ENCODE measurements around the gene ANXA8. TPM values are rescaled to one million over a fixed set of nuclear protein-coding genes. Genes with fewer than 3 reads are reported as not detected.

ANXA8 gene
- total and polyA plus RNA-seq, 2 experiments from 2014 or later = not detected

GRCh38 chr10:47420305-47421056 lies 63.4 kb downstream of the ANXA8 start (continued):
- TF ChIP-seq ZNF462 (CRISPR knock-in tag; IDR thresholded peaks at IDR 0.05) = no peak

- H3K27me3 Mint-ChIP-seq (ENCODE audit: insufficient read depth, low read depth, poor library complexity) = peaks cover 8% of the 10 kb centered on the region
- no peak for TF ChIP-seq ZNF462 (CRISPR knock-in tag; IDR thresholded peaks at IDR 0.05)
- TF ChIP-seq ZNF331 (CRISPR knock-in tag; IDR thresholded peaks at IDR 0.05; ENCODE audit: low read depth) = no peak
- TF ChIP-seq CREB1 (CRISPR knock-in tag; IDR thresholded peaks at IDR 0.05; ENCODE audit: low read depth) = no peak
- no peak for TF ChIP-seq CTCF (conservative IDR thresholded peaks at IDR 0.05; ENCODE audit: low read depth in 2 of 2)
- no peak for TF ChIP-seq STAT1 (IDR thresholded peaks at IDR 0.05; ENCODE audit: unreplicated experiment)
- TF ChIP-seq EZH2phosphoT487 (IDR thresholded peaks at IDR 0.05; ENCODE audit: unreplicated experiment) = no peak
- no peak for TF ChIP-seq JUNB (IDR thresholded peaks at IDR 0.05; ENCODE audit: unreplicated experiment)
Observed at GRCh38 chr10:47419421-47419820, 64.5 kb downstream of the ANXA8 start.

More at GRCh38 chr10:47419421-47419820, 64.5 kb downstream of the ANXA8 start:
- no peak overlapping the region for H3K4me3 ChIP-seq
- DNase-seq (ENCODE audit: low spot score) (no peak), ATAC-seq (no peak)
- no peak overlapping the region for H3K4me2 ChIP-seq
- Mint-ChIP-seq H3K36me3 (ENCODE audit: low read depth) (no peaks in the 10 kb centered on the region), H3K4me3 (no peak overlapping the region), H3K9me3 (no peaks in the 10 kb centered on the region), H3K4me1 (peaks cover 13% of the 10 kb centered on the region), H3K27ac (no peak overlapping the region)
- no peaks in the 10 kb centered on the region for H3K79me2 ChIP-seq (replicated peaks; ENCODE audit: insufficient read depth)
- H4K20me1 ChIP-seq (replicated peaks; ENCODE audit: insufficient read depth) = no peaks in the 10 kb centered on the region
- 0 out of 2 replicates have a peak, but pooled peaks cover 2% of the 10 kb centered on the region for H3K9me2 ChIP-seq (ENCODE audit: insufficient read depth)
- H3K36me3 ChIP-seq (ENCODE audit: insufficient read depth) = no peaks in the 10 kb centered on the region
- no peak overlapping the region for H2AFZ ChIP-seq
- no peak overlapping the region for H3K27ac ChIP-seq (ENCODE audit: low read depth)
- H3F3A ChIP-seq (replicated peaks; ENCODE audit: low read depth) = no peaks in the 10 kb centered on the region
- H3K4me1 ChIP-seq (ENCODE audit: insufficient read depth) = peaks cover 3% of the 10 kb centered on the region; the same call in 1 of the 2 replicates
- no peaks in the 10 kb centered on the region for H3K27me3 ChIP-seq (ENCODE audit: insufficient read depth)
